ENCODE measurements around the gene SLC8B1. TPM values are rescaled to one million over a fixed set of nuclear protein-coding genes. Genes with fewer than 3 reads are reported as not detected.

Gene SLC8B1
- total RNA-seq, 4 donors from 2014 or later = 19.6 to 31.9 (median 28.5) TPM

GRCh38 chr12:113292547-113292946, 42.4 kb downstream of the SLC8B1 start:
- H3K27me3 ChIP-seq = no peaks in the 10 kb centered on the region
- no peak for TF ChIP-seq POLR2A (IDR thresholded peaks at IDR 0.05)
- TF ChIP-seq, protein P1, sequence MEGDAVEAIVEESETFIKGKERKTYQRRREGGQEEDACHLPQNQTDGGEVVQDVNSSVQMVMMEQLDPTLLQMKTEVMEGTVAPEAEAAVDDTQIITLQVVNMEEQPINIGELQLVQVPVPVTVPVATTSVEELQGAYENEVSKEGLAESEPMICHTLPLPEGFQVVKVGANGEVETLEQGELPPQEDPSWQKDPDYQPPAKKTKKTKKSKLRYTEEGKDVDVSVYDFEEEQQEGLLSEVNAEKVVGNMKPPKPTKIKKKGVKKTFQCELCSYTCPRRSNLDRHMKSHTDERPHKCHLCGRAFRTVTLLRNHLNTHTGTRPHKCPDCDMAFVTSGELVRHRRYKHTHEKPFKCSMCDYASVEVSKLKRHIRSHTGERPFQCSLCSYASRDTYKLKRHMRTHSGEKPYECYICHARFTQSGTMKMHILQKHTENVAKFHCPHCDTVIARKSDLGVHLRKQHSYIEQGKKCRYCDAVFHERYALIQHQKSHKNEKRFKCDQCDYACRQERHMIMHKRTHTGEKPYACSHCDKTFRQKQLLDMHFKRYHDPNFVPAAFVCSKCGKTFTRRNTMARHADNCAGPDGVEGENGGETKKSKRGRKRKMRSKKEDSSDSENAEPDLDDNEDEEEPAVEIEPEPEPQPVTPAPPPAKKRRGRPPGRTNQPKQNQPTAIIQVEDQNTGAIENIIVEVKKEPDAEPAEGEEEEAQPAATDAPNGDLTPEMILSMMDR (IDR thresholded peaks at IDR 0.05) = no peak
- H3K9me3 ChIP-seq = no peaks in the 10 kb centered on the region
- no peak overlapping the region for H3K4me3 ChIP-seq
- peaks cover 0 to 4% (median 0%) of the 10 kb centered on the region in 3 donors for H3K4me1 ChIP-seq
- intact Hi-C loops (cut with DNase I) = no loop called here
- no peak overlapping the region for H3K27ac ChIP-seq
- peaks cover 33 to 100% (median 35%) of the 10 kb centered on the region in 3 donors for H3K36me3 ChIP-seq
- WGBS, 2 donors = 81 to 92% methylated on average over 6 to 7 of the region's 7 CpGs
- no peak for DNase-seq

DNA sequence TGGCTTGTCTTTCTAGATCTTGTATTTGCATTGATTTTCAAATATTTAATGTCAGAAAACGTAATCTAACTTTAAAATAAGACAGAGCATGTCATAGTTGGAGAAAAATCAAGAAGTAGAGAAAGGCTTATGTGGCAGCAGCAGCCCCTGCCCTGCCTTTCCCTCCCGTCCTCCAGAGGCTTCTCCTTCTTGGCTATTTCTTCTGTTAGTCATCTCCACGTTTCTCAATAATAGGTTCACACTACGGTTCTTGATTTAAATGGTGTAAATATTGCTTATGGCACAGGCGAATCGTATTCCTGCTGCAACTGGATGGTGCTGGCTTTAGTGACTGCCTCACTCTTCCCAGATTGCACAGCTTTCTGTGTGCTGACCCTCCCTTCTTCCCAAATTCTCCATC, 42.8 kb downstream of the SLC8B1 start:
- no peaks in the 10 kb centered on the region for H3K9me3 ChIP-seq
- H3K4me3 ChIP-seq = no peak overlapping the region
- no peak for TF ChIP-seq POLR2A (IDR thresholded peaks at IDR 0.05)
- H3K27me3 ChIP-seq = no peaks in the 10 kb centered on the region
- 57 to 61% methylated on average over 6 of the region's 6 CpGs for WGBS, 2 donors
- DNase-seq = no peak
- intact Hi-C loops (cut with DNase I) = no loop called here
- no peaks in the 10 kb centered on the region for H3K4me1 ChIP-seq
- no peak overlapping the region for H3K27ac ChIP-seq
- peaks cover 38 to 100% (median 39%) of the 10 kb centered on the region in 3 donors for H3K36me3 ChIP-seq

- Histone ChIP-seq H3K36me3 (peaks cover 40 to 100% (median 42%) of the 10 kb centered on the region in 3 donors), H3K27me3 (no peaks in the 10 kb centered on the region), H3K4me1 (no peaks in the 10 kb centered on the region), H3K27ac (no peak overlapping the region), H3K9me3 (no peaks in the 10 kb centered on the region), H3K4me3 (no peak overlapping the region)
- no peak for DNase-seq
- 89% methylated on average over 16 to 17 of the region's 17 CpGs for WGBS, 2 donors
- no peak for TF ChIP-seq POLR2A (IDR thresholded peaks at IDR 0.05)
- TF ChIP-seq, protein P1 (IDR thresholded peaks at IDR 0.05) = no peak
- intact Hi-C loops (cut with DNase I) = no loop called here
Measured at GRCh38 chr12:113291586-113291985, 43.3 kb downstream of the SLC8B1 start.

DNA sequence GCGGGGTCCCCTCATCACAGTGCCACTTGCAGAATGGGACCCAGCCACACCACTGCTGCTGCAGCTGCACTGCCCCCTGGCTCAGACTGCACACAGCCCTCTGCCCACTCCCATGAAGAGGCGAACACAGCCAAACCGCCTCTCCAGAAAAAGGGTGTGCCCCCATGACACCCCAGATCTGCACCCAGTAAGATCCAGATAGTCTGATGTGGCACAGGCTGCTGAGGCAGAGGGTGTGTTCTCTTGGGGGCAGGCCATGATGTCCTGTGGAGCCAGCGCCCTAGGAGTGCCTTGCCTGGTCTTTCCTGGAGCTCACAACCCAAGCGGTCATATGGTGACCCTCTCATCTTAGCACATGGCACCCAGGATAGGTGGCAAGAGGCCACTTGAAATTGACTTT, 44.4 kb downstream of the SLC8B1 start:
- H3K27me3 ChIP-seq = no peaks in the 10 kb centered on the region
- intact Hi-C loops (cut with DNase I) = no loop called here
- 100% methylated on average over 2 of the region's 5 CpGs for WGBS, 2 donors

GRCh38 chr12:113289361-113289760, 45.5 kb downstream of the SLC8B1 start:
- Histone ChIP-seq H3K36me3 (peaks cover 40 to 100% (median 55%) of the 10 kb centered on the region in 3 donors), H3K27me3 (no peaks in the 10 kb centered on the region), H3K4me3 (no peak overlapping the region), H3K27ac (no peak overlapping the region), H3K9me3 (no peaks in the 10 kb centered on the region), H3K4me1 (no peaks in the 10 kb centered on the region)
- TF ChIP-seq, protein P1 (IDR thresholded peaks at IDR 0.05) = no peak
- TF ChIP-seq POLR2A (IDR thresholded peaks at IDR 0.05) = no peak
- intact Hi-C loops (cut with DNase I) = no loop called here
- 75 to 93% methylated on average over 1 to 2 of the region's 2 CpGs for WGBS, 2 donors
- no peak for DNase-seq

More for the DNA sequence above, 44.4 kb downstream of the SLC8B1 start:
- no peaks in the 10 kb centered on the region for H3K4me1 ChIP-seq
- no peak overlapping the region for H3K27ac ChIP-seq
- H3K36me3 ChIP-seq = peaks cover 36 to 100% (median 53%) of the 10 kb centered on the region in 3 donors
- DNase-seq = no peak
- H3K9me3 ChIP-seq = no peaks in the 10 kb centered on the region
- no peak overlapping the region for H3K4me3 ChIP-seq
- TF ChIP-seq POLR2A (IDR thresholded peaks at IDR 0.05) = no peak
- TF ChIP-seq, protein P1 (IDR thresholded peaks at IDR 0.05) = no peak

DNA sequence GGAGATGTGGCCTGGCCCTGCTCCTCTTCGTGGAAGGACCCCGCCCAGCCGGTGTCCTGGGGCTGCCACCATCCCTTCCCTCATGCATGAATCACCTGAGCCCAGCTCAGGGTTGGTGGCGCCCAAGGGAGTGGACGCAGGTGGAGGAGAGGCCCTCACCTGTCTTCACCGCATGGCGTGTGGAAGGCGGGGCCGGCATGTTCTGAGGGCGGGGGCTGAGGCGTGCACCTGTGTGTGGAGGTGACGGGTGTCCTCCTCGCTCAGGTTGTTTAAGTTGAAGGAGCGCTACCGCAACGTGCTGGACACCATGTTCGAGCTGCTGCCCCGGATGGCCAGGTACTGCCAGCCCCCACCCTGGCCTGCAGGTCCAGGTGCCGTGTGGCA, 47.0 kb downstream of the SLC8B1 start:
- no peak for TF ChIP-seq POLR2A (IDR thresholded peaks at IDR 0.05)
- TF ChIP-seq, protein P1 (IDR thresholded peaks at IDR 0.05) = no peak
- no peaks in the 10 kb centered on the region for H3K4me1 ChIP-seq
- H3K27ac ChIP-seq = no peak overlapping the region
- H3K4me3 ChIP-seq = no peak overlapping the region
- H3K27me3 ChIP-seq = no peaks in the 10 kb centered on the region
- no peak for DNase-seq
- WGBS, 2 donors = 86 to 87% methylated on average over 3 to 15 of the region's 19 CpGs
- H3K36me3 ChIP-seq = peaks cover 48 to 100% (median 51%) of the 10 kb centered on the region in 3 donors
- H3K9me3 ChIP-seq = no peaks in the 10 kb centered on the region
- intact Hi-C loops (cut with DNase I) = no loop called here
